ENCODE data around the gene TRAIP.
A peak's percentile ranks its signal among the peaks of the same experiment; 100 is the strongest.
"Not testable (repeated sequence)": the region's sequence is repeated elsewhere in the genome, so short reads cannot be mapped to it uniquely, and the experiment has no call there.

Gene TRAIP

DNA sequence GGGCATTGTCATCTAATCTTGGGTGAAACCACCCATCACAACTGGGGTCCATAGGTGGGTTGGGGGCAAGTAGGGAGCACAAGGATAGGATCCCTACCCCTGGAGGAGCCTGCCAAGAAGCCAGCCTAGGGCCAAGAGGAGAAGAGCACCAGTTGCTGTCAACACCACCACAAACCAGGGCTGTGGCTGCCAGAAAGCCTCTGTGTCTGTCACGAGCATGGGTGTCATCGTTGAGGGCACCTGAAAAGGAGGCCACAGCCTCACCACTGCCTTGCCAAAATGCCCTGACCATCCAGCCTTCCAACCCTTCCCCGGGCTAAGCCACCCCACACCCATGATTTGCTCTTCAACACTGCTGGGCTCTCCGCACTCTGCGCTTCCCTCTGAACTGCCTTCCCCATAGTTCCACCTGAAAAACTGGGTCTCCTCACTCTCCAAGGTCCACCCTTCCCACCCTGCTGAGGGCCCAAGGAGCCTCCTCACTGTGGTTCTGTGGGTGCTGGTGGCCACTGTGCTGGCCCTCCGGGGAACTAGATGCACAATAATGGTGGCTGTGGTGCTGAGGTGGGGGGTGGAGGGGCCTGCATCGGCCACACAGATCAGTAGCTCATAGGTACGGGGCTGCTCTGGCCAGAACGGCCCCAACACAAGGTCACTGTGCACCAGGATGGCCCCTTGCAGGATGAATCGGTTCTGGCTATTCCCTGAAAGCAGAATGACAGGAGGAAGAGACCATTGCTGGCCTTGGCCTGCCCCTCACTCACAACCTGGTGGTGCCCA, 63.8 kb downstream of the TRAIP start:
- FAIRE-seq (no peak), DNase-seq (ENCODE audit: low spot score) (no peak)

- no peak for FAIRE-seq
- DNase-seq (ENCODE audit: low spot score): no peak
Measured at GRCh38 chr3:49791571-49791970, 64.8 kb downstream of the TRAIP start.

GRCh38 chr3:49790626-49791411, 65.5 kb downstream of the TRAIP start:
- FAIRE-seq (no peak), DNase-seq (ENCODE audit: low spot score) (no peak)

DNA sequence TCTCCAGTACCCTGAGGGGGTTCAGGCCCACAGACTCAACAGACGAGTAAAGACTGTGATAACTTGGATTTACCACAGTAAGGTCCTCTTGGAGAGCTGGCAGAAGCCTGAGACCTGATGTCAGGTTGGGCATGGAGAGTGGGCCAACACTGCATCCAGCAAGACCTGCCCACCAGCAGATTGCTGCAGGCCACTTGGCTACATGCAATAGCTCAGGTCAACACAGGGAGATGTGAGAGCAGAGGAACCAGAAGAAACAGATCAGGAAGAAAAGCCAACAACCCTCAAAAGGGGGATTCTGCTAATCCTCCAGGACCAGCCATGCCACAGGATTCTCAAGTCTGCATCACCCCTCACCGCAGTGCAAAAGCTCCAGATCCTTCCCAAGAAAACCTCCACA, 68.3 kb downstream of the TRAIP start:
- FAIRE-seq: no peak
- no peak for DNase-seq (ENCODE audit: low spot score)

GRCh38 chr3:49787536-49787935, 68.8 kb downstream of the TRAIP start:
- DNase-seq (ENCODE audit: low spot score) (no peak), FAIRE-seq (no peak)

GRCh38 chr3:49787182-49787464, 69.2 kb downstream of the TRAIP start:
- DNase-seq (ENCODE audit: low spot score) (peak; percentile 21), FAIRE-seq (no peak)

DNA sequence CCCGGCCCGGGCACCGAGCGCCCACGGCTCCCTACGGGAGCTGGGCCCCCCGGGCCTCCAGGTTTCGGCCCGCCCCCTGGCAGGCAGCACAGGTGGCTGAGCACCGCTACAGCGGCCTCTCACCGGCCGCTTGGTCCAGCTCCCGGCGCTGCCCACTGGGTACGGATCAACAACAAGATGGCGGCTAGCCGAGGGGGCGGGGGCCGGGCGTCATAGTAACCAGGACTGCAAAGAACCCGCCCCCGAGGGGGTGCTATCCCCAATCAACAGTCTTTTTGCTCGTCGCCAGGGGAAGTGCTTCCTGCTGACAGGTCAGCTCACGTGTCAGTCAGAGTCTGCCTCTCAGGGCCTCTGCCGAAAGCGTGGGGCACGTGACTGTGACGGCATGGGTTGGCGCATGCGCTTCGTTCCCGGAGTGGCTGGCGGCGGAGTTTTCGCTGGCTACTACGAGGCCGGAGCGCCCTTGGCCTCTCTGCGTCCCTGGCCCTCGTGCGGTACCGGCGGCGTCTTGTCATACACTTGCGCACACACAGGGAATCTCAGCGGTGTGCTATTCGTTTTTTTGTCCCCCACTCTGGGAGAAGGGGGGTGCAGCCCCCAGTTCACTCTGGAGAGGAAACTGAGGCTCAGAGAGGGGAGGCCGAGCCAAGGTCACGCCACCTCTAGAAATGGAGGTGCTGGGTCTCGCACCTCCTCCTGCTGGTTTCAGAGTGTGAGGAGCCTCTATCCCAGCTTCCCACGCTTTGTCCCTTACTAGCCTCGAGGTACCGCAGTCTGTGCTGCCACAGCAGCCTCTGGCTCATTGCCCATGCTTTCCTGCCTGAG, 69.8 kb downstream of the TRAIP start, which contains the start of gene IP6K1:
IP6K1 (minus strand) TSS at position 186 of the 825 bp plus-strand sequence. CDS start 38,502 bp downstream, outside the sequence.
- DNase-seq (ENCODE audit: low spot score): peak; percentile 100
- peak; percentile 88 for FAIRE-seq

DNA sequence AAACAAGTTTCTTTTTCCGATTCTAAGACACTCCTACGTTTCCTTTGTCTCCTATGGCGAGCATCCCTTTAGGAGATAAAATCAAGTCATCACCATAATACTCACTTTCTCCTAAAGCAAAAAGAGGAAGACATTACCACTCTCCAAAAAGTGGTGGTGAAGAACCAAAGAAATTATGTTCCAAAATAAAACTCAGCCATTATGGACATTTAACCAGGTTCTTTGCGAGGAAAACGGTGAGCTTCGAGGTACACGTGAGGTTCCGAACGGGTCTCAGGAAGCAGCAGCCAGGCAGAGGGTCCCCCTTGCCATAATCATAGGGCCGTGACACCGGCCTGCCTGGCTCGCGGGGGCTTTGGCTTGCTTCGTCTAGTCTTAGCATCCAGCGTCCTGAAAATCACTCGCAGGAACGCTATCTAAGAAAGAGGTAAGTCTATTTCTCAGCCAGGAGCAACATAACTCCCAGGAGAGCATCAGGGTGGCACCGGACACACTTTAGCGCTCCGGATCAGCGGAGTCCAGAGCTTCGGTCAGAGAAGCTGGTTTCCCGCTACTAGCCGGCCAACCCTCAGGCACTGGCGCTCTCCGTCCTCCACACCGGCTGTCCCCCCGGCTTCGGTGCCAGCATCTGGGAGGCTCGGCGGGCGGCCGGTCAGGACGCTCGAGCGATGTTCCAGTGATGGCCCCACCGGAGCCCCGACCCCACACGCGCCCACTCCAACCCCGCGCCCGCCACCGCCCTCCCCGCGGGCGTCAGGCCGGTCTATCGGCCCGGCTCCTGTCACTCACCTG, 70.6 kb downstream of the TRAIP start:
- FAIRE-seq (no peak), DNase-seq (ENCODE audit: low spot score) (peak; percentile 49)

DNA sequence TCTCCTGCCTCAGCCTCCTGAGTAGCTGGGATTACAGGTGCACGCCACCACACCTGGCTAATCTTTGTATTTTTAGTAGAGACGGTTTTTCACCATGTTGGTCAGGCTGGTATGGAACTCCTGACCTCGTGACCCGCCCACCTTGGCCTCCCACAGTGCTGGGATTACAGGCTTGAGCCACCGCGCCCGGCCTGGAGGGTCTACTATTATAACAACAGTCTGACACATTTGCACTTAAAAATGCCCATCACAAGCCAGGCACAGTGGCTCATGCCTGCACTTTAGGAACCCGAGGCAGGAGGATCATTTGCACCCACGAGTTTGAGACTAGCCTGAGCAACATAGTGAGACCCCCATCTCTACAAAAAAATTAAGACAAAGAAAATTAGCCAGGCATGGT, 74.1 kb downstream of the TRAIP start:
- not testable (repeated sequence) for FAIRE-seq

DNA sequence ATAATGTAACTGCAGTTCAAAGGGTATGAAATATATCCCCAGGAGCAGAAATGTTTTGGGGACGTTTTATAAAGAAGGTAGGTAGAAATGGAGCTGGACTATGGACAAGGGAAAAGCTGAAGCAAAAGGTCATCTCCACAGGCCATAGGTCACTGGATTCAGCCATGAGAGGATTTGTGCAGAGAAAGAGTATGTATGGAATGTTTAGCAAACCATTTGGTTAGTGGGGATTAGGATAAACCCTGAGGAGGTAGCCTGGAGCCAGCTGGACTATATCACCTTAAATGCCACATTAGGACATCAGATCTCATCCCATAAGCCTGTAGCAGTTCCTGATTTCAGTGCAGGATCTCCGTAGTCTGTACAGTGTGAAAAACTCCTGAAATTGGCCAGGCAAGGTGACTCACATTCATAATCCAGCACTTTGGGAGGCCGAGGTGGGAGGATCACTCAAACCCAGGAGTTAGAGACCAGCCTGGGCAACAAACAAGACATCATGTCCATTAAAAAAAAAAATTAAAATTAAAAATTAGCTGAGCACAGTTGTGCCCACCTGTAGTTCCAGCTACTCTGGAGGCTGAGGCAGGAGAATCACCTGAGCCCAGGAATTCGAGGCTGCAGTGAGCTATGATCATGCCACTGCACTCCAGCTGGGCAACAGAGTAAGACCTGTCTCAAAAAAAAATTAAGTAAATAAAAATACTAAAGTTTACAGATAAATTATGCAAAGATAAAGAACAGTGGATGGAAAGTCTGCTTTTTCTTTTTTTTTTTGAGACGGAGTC, 74.8 kb downstream of the TRAIP start:
- no peak for DNase-seq (ENCODE audit: low spot score)
- FAIRE-seq: no peak

More for the DNA sequence above, 74.1 kb downstream of the TRAIP start:
- not testable (repeated sequence) for DNase-seq (ENCODE audit: low spot score)

- not testable (repeated sequence) for DNase-seq (ENCODE audit: low spot score); FAIRE-seq
Measured at GRCh38 chr3:49780975-49781365, 75.4 kb downstream of the TRAIP start.

DNA sequence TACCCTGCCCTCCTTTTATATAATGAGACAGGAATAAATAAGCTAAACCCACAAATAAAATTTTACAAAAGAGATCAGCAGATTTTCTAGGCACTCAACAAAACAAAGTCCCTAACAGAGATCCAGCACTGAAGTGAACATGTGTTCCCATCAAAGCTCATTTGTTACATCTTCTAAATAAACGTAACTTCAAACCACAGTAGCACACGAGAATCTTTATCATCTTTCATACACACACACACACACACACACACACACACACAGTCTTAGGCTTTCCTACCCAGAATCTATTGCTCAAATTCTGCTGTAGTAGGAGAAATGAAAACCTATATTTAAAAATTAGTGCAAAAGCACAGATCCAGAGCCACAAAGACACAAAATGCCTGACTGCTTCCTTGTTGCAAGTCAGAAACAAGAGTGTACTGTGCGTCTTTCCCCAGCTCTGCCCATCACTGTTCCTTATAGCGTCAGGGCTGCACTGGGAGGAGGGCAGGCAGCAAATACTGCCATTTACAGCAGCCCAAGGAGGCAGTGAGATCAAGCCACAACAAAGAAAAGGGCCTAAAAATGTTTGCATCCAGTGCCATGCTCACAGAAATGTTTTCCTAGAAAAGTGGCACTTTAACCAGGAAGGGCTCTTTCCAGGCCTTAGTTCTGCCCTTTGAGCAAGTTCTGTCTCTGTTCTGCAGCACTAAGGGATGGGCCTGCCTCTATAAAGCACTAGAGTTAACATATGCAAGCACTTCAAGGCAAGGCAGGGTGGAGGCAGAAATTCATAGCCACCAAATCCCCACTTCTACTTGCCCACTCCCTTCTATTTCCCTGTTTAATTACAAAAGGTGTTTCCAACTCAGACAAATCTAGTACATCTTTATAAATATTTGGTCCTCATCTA, 76.0 kb downstream of the TRAIP start:
- DNase-seq (ENCODE audit: low spot score): no peak
- no peak for FAIRE-seq

DNA sequence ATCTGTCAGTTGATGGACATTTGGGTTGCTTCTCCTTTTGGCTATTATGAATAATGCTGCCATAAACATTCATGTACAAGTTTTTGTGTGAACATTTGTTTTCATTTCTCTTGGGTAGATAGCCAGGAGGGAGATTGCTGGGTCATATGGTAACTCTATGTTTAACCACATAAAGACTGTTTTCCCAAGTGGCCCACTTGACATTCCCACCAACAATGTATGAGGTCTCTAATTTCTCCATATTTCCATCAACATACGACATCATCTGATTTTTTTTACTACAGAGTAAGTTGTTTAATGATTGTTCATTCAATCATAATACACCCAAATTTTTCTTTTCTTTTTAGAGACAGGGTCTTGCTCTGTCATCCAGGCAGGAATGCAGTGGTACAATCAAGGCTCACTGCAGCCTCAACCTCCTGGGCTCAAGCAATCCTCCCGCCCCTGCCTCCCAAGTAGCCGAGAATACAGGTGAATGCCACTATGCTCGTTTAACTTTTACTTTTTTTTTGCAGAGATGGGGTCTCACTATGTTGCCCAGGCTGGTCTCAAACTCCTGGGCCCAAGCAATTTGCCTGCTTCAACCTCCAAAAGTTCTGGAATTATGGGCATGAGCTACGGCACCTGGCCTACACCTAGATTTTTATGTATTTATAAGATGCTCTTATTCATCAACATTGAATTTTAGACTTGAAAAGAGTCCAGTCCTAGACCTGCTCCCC, 76.8 kb downstream of the TRAIP start:
- no peak for DNase-seq (ENCODE audit: low spot score)
- FAIRE-seq: no peak

Measured in urothelium cell line (cell line).